Nephron (organoid): ENCODE data around the gene OTOS.

Source experiments
- H3K27ac Mint-ChIP-seq, 3 experiments: 2 replicates each; pipeline ENCODE4 v1.8.0; 2020; ENCODE audit warnings: mixed read lengths in 3 of 3, mild to moderate bottlenecking in 2 of 3, moderate library complexity in 1 of 3
- H3K27me3 Mint-ChIP-seq: 2 replicates; pipeline ENCODE4 v1.8.0; 2021; ENCODE audit warnings: low read depth, mild to moderate bottlenecking, moderate library complexity, mixed read lengths
- H3K36me3 Mint-ChIP-seq: 2 replicates; pipeline ENCODE4 v1.8.0; 2020; ENCODE audit warnings: low read depth, mixed read lengths
- H3K4me1 Mint-ChIP-seq: 2 replicates; pipeline ENCODE4 v1.8.0; 2020; ENCODE audit warnings: mixed read lengths
- H3K4me3 Mint-ChIP-seq, 3 experiments: 2 replicates each; pipeline ENCODE4 v1.8.0; 2020; ENCODE audit warnings: mild to moderate bottlenecking in 3 of 3, mixed read lengths in 3 of 3, moderate library complexity in 2 of 3
- H3K9me3 Mint-ChIP-seq: 2 replicates; pipeline ENCODE4 v1.8.0; 2020; ENCODE audit warnings: mixed read lengths
- CTCF ChIP-seq, 3 experiments: fragments of 200-600 bp; sonication (generic); IDR thresholded peaks; one replicate each; pipeline ENCODE4 v1.5.0; 2021; ENCODE audit warnings: antibody characterized with exemption in 3 of 3; ENCODE audit not compliant: unreplicated experiment in 3 of 3

OTOS gene

GRCh38 chr2:240106765-240107476 lies 33.5 kb downstream of the OTOS start:
- TF ChIP-seq CTCF (IDR thresholded peaks at IDR 0.05; ENCODE audit: unreplicated experiment in 3 of 3): no peak
- H3K27ac Mint-ChIP-seq: no peak overlapping the region
- peaks cover 8% of the 10 kb centered on the region for H3K4me1 Mint-ChIP-seq
- no peaks in the 10 kb centered on the region for H3K9me3 Mint-ChIP-seq
- peaks cover 33% of the 10 kb centered on the region for H3K27me3 Mint-ChIP-seq
- H3K36me3 Mint-ChIP-seq: no peaks in the 10 kb centered on the region
- H3K4me3 Mint-ChIP-seq: no peak overlapping the region

DNA sequence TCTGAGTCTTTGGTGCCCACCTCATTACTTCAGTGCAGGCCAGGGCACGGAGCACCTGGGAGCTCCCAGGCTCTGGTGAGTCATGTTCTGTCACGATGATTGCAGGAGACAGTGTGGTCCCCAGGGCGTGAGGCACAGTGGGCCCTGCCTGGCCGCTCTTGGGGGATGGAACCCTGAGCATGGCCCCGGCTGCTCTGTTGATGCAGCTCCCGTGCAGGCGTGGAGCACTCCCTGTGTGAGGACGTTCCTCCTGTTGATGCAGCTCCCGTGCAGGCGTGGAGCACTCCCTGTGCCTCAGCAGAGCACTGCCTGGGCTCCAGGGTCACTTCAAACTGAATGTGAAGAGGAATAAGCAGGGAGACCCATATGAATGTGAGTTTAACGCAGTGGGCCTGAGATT lies 34.5 kb downstream of the OTOS start:
- Mint-ChIP-seq H3K27me3 (peaks cover 36% of the 10 kb centered on the region), H3K36me3 (no peaks in the 10 kb centered on the region), H3K27ac (no peak overlapping the region), H3K4me3 (no peak overlapping the region), H3K9me3 (peaks cover 5% of the 10 kb centered on the region), H3K4me1 (no peaks in the 10 kb centered on the region)
- TF ChIP-seq CTCF (IDR thresholded peaks at IDR 0.05; ENCODE audit: unreplicated experiment in 3 of 3): no peak

DNA sequence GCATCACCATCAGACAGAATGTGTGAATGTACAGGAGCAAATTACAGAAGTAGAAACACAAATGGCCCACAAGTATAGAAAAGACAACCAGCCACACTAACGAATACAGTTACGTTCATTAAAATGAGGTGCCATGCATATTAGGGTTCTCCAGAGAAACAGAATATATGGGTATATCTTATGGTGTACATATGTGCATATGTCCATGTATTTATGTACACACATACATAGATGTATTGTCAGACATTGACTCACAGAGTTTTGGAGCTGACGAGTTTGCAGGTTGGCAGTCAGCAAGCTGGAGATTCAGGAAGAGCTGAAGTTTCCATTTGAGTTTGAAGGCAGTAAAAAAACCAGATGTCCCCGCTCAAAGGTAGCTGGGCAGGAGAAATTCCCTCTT lies 37.3 kb downstream of the OTOS start:
- no peaks in the 10 kb centered on the region for H3K36me3 Mint-ChIP-seq
- TF ChIP-seq CTCF (IDR thresholded peaks at IDR 0.05; ENCODE audit: unreplicated experiment in 3 of 3): no peak
- no peak overlapping the region for H3K27ac Mint-ChIP-seq
- no peak overlapping the region for H3K4me3 Mint-ChIP-seq
- H3K9me3 Mint-ChIP-seq: peaks cover 25% of the 10 kb centered on the region
- no peaks in the 10 kb centered on the region for H3K4me1 Mint-ChIP-seq
- H3K27me3 Mint-ChIP-seq: peaks cover 38% of the 10 kb centered on the region

- Mint-ChIP-seq H3K4me3 (no peak overlapping the region), H3K27me3 (peaks cover 61% of the 10 kb centered on the region), H3K4me1 (no peaks in the 10 kb centered on the region), H3K27ac (no peak overlapping the region), H3K36me3 (no peaks in the 10 kb centered on the region), H3K9me3 (peaks cover 45% of the 10 kb centered on the region)
- TF ChIP-seq CTCF (IDR thresholded peaks at IDR 0.05; ENCODE audit: unreplicated experiment in 3 of 3): no peak
Measured at GRCh38 chr2:240098349-240098748, 42.1 kb downstream of the OTOS start.

GRCh38 chr2:240095556-240096523 lies 44.6 kb downstream of the OTOS start:
- H3K36me3 Mint-ChIP-seq: no peaks in the 10 kb centered on the region
- H3K4me3 Mint-ChIP-seq: no peak overlapping the region
- no peaks in the 10 kb centered on the region for H3K4me1 Mint-ChIP-seq
- peaks cover 66% of the 10 kb centered on the region for H3K27me3 Mint-ChIP-seq
- no peak overlapping the region for H3K27ac Mint-ChIP-seq
- H3K9me3 Mint-ChIP-seq: peaks cover 49% of the 10 kb centered on the region
- TF ChIP-seq CTCF (IDR thresholded peaks at IDR 0.05; ENCODE audit: unreplicated experiment in 3 of 3): no peak
